ENCODE results near the gene IFNAR1. TPM values are rescaled to one million over a fixed set of nuclear protein-coding genes. Genes with fewer than 3 reads are reported as not detected.

IFNAR1 gene
- total RNA-seq, 4 donors from 2014 or later: 10.3 to 30.7 (median 28.9) TPM

DNA sequence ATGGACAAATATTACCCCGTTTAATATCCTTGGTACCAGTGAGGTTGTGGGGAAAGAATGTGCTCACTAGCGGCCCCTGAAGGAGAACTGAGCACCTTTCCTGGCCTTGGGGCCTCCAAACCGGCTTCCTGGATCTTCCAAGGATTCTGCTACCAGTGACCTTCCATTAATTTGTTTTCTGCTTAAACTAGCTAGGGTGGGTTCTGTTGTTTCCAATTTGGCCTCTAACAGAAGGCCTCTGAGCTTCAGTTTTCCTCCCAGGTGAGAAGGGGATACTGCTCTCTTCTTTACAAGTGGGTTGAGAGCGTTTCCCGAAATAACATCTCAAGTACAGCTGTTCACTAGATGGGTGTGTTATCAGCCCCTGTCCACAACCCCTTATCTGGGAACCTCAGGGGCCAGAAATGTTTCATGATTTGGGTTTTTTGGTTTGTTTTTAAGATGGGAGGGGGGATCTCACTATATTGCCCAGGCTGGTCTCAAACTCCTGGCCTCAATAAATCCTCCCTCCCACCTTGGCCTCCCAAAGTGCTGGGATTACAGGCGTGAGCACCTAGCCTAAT, 61.5 kb downstream of the IFNAR1 start:
- Histone ChIP-seq H3K27me3 (no peaks in the 10 kb centered on the region), H3K4me3 (no peak overlapping the region), H3K4me1 (peaks cover 0 to 34% (median 8%) of the 10 kb centered on the region in 4 donors), H3K9me3 (no peaks in the 10 kb centered on the region), H3K36me3 (no peaks in the 10 kb centered on the region), H3K27ac (no peak overlapping the region)
- no peak for TF ChIP-seq EP300 (IDR thresholded peaks at IDR 0.05; ENCODE audit: low read depth)
- no peak for TF ChIP-seq POLR2A (IDR thresholded peaks at IDR 0.05)
- TF ChIP-seq, protein P1, sequence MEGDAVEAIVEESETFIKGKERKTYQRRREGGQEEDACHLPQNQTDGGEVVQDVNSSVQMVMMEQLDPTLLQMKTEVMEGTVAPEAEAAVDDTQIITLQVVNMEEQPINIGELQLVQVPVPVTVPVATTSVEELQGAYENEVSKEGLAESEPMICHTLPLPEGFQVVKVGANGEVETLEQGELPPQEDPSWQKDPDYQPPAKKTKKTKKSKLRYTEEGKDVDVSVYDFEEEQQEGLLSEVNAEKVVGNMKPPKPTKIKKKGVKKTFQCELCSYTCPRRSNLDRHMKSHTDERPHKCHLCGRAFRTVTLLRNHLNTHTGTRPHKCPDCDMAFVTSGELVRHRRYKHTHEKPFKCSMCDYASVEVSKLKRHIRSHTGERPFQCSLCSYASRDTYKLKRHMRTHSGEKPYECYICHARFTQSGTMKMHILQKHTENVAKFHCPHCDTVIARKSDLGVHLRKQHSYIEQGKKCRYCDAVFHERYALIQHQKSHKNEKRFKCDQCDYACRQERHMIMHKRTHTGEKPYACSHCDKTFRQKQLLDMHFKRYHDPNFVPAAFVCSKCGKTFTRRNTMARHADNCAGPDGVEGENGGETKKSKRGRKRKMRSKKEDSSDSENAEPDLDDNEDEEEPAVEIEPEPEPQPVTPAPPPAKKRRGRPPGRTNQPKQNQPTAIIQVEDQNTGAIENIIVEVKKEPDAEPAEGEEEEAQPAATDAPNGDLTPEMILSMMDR (IDR thresholded peaks at IDR 0.05): no peak
- TF ChIP-seq POLR2AphosphoS5 (IDR thresholded peaks at IDR 0.05): no peak
- in situ Hi-C loops (cut with MboI; ENCODE audit: low pct_ligation_motif_present in 1 of 4, low pct_unique_long_range_greater_than_20kb in 1 of 4, low sequenced_read_pairs in 3 of 4): no loop called here
- 89 to 93% methylated on average over 4 to 6 of the region's 6 CpGs for WGBS, 2 donors (ENCODE audit: low coverage in 1 of 2)
- intact Hi-C loops (cut with DNase I; ENCODE audit: low total_unique reads): no loop called here
- no peak for DNase-seq

GRCh38 chr21:33387294-33387693, 62.5 kb downstream of the IFNAR1 start:
- in situ Hi-C loops (cut with MboI; ENCODE audit: low pct_ligation_motif_present in 1 of 4, low pct_unique_long_range_greater_than_20kb in 1 of 4, low sequenced_read_pairs in 3 of 4): no loop called here
- H3K36me3 ChIP-seq: no peaks in the 10 kb centered on the region
- no peak for DNase-seq
- no peak overlapping the region for H3K4me3 ChIP-seq
- H3K4me1 ChIP-seq: peaks cover 0 to 29% (median 8%) of the 10 kb centered on the region in 4 donors
- WGBS, 2 donors (ENCODE audit: low coverage in 1 of 2): 85 to 99% methylated on average over 3 to 6 of the region's 6 CpGs
- intact Hi-C loops (cut with DNase I; ENCODE audit: low total_unique reads): no loop called here
- no peak overlapping the region for H3K27ac ChIP-seq
- TF ChIP-seq POLR2AphosphoS5 (IDR thresholded peaks at IDR 0.05) (no peak), POLR2A (IDR thresholded peaks at IDR 0.05) (no peak), EP300 (IDR thresholded peaks at IDR 0.05; ENCODE audit: low read depth) (no peak)
- TF ChIP-seq, protein P1 (IDR thresholded peaks at IDR 0.05): no peak
- H3K9me3 ChIP-seq: no peaks in the 10 kb centered on the region
- H3K27me3 ChIP-seq: no peaks in the 10 kb centered on the region

DNA sequence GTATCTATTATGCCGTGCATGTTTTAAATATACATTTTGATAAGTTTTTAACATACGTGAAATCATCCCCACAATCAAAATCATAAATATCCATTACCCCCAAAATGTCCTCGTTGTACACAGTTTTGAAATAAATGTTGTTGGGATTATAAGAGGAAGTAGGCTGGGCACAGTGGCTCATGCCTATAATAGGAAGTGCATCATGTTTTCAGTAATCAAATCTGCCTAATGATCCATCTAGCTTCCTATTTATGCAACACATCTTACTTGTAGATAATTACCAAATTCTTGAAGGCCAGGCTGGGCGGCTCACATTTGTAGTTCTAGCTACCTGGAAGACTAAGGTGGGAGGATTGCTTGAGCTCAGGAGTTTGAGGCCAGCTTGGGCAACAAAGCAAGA, 63.4 kb downstream of the IFNAR1 start:
- H3K27ac ChIP-seq: no peak overlapping the region
- in situ Hi-C loops (cut with MboI; ENCODE audit: low pct_ligation_motif_present in 1 of 4, low pct_unique_long_range_greater_than_20kb in 1 of 4, low sequenced_read_pairs in 3 of 4) (no loop called here), intact Hi-C loops (cut with DNase I; ENCODE audit: low total_unique reads) (no loop called here)
- 67 to 78% methylated on average over 4 of the region's 4 CpGs for WGBS, 2 donors (ENCODE audit: low coverage in 1 of 2)
- no peak for TF ChIP-seq POLR2AphosphoS5 (IDR thresholded peaks at IDR 0.05)
- TF ChIP-seq EP300 (IDR thresholded peaks at IDR 0.05; ENCODE audit: low read depth): no peak
- no peak for TF ChIP-seq POLR2A (IDR thresholded peaks at IDR 0.05)
- TF ChIP-seq, protein P1 (IDR thresholded peaks at IDR 0.05): no peak
- no peak for DNase-seq
- peaks cover 0 to 20% (median 3%) of the 10 kb centered on the region in 4 donors for H3K4me1 ChIP-seq
- H3K9me3 ChIP-seq: no peaks in the 10 kb centered on the region
- H3K36me3 ChIP-seq: no peaks in the 10 kb centered on the region
- no peaks in the 10 kb centered on the region for H3K27me3 ChIP-seq
- no peak overlapping the region for H3K4me3 ChIP-seq

- intact Hi-C loops (cut with DNase I; ENCODE audit: low total_unique reads): no loop called here
- Histone ChIP-seq H3K4me3 (no peak overlapping the region), H3K27me3 (no peaks in the 10 kb centered on the region), H3K9me3 (no peaks in the 10 kb centered on the region), H3K4me1 (no peaks in the 10 kb centered on the region), H3K36me3 (no peaks in the 10 kb centered on the region), H3K27ac (no peak overlapping the region)
- in situ Hi-C loops (cut with MboI; ENCODE audit: low pct_ligation_motif_present in 1 of 4, low pct_unique_long_range_greater_than_20kb in 1 of 4, low sequenced_read_pairs in 3 of 4): no loop called here
- WGBS, 2 donors (ENCODE audit: low coverage in 1 of 2): 81 to 85% methylated on average over 3 to 5 of the region's 5 CpGs
- DNase-seq: no peak
- TF ChIP-seq EP300 (IDR thresholded peaks at IDR 0.05; ENCODE audit: low read depth): no peak
- no peak for TF ChIP-seq POLR2A (IDR thresholded peaks at IDR 0.05)
- TF ChIP-seq, protein P1 (IDR thresholded peaks at IDR 0.05): no peak
- no peak for TF ChIP-seq POLR2AphosphoS5 (IDR thresholded peaks at IDR 0.05)
Measured at GRCh38 chr21:33390479-33390878, 65.7 kb downstream of the IFNAR1 start.

Data from transverse colon (tissue), 4 donors.